Occipital lobe (tissue), 2 donors: ENCODE results near the gene LRBA. TPM values are rescaled to one million over a fixed set of nuclear protein-coding genes. Genes with fewer than 3 reads are reported as not detected.

ENCODE experiments used
- DNase-seq: peaks from one replicate; lab custom pipeline; 2025; lab: John Stamatoyannopoulos, UW
- total RNA-seq: library from RNA; depleted of rRNA; stranded (reverse); fragments of >200 nt; gene quantifications from one replicate; pipeline ENCODE4 v1.2.3, GENCODE V29; 2014

LRBA gene
- total RNA-seq, 1 donor from 2014 or later, result 25.3 TPM

GRCh38 chr4:150886597-150886996 is 128.5 kb downstream of the LRBA start:
- no peak for DNase-seq

- no peak for DNase-seq
These were observed 130.5 kb downstream of the LRBA start for GRCh38 chr4:150884625-150885024.

- no peak for DNase-seq
These were observed 139.7 kb downstream of the LRBA start for GRCh38 chr4:150875367-150875766.

GRCh38 chr4:150874338-150875226 is 140.5 kb downstream of the LRBA start:
- peak; percentile 49 for DNase-seq

- DNase-seq, result no peak
These were observed 147.9 kb downstream of the LRBA start for GRCh38 chr4:150867148-150867547.

GRCh38 chr4:150863456-150863855 is 151.6 kb downstream of the LRBA start:
- DNase-seq, result no peak

- no peak for DNase-seq
These were observed 152.3 kb downstream of the LRBA start for GRCh38 chr4:150862829-150863228.

GRCh38 chr4:150859453-150859852 is 155.6 kb downstream of the LRBA start:
- DNase-seq, result no peak

- no peak for DNase-seq
These were observed 159.0 kb downstream of the LRBA start for GRCh38 chr4:150855981-150856510.

- no peak for DNase-seq
These were observed 160.5 kb downstream of the LRBA start for GRCh38 chr4:150854600-150854999.

- no peak for DNase-seq
These were observed 161.2 kb downstream of the LRBA start for GRCh38 chr4:150853882-150854281.

GRCh38 chr4:150852216-150852615 is 162.9 kb downstream of the LRBA start:
- no peak for DNase-seq

- no peak for DNase-seq
These were observed 166.1 kb downstream of the LRBA start for GRCh38 chr4:150849016-150849415.

- DNase-seq, result no peak
These were observed 186.9 kb downstream of the LRBA start for GRCh38 chr4:150828159-150828558.

GRCh38 chr4:150827226-150827625 is 187.9 kb downstream of the LRBA start:
- DNase-seq, result no peak

- DNase-seq, result no peak
These were observed 188.8 kb downstream of the LRBA start for GRCh38 chr4:150826306-150826705.

GRCh38 chr4:150822407-150822806 is 192.7 kb downstream of the LRBA start:
- DNase-seq, result no peak

GRCh38 chr4:150821641-150822040 is 193.4 kb downstream of the LRBA start:
- DNase-seq, result no peak

- DNase-seq, result no peak
These were observed 194.7 kb downstream of the LRBA start for GRCh38 chr4:150820409-150820808.

- DNase-seq, result no peak
These were observed 196.4 kb downstream of the LRBA start for GRCh38 chr4:150818661-150819060.

- DNase-seq, result no peak
These were observed 197.1 kb downstream of the LRBA start for GRCh38 chr4:150817804-150818528.

GRCh38 chr4:150817017-150817416 is 198.1 kb downstream of the LRBA start:
- DNase-seq, result no peak
